SK-N-MC (cell line): ENCODE results near the gene ETS2.

Experiments
- EZH2 ChIP-seq: fragments of 200-600 bp; sonication (generic); IDR thresholded peaks from one replicate; pipeline ENCODE4 v1.6.1; 2017; ENCODE audit warnings: antibody characterized with exemption
- POLR2AphosphoS5 ChIP-seq: IDR thresholded peaks from 2 replicates; pipeline ENCODE4 v1.6.1; 2012; ENCODE audit warnings: mild to moderate bottlenecking, low read depth, low read length, borderline replicate concordance

DNA sequence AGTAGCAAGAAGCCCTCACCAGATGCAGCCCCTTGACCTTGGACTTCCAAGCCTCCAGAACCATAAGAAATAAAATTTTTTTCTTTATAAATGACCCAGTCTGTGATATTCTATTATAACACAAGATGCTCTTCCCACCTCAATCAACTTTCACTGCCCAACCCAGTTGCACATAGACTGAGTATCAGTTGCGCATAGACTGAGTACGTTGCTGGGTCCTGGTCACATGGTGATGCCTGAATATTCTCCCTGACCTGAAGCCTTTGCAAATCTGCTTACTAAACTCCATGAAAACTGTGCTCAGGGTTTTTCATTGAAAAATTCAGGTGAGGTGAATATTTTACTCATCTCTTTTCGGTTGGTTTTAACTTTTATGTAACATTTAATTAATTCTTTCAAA is 59.2 kb downstream of the ETS2 start:
- TF ChIP-seq POLR2AphosphoS5 (no peak), EZH2 (no peak)
